Fibroblast of lung (primary cell): ENCODE data around the gene KRT37.

ENCODE experiments used
- EZH2 ChIP-seq: IDR thresholded peaks from 2 replicates; pipeline ENCODE4 v1.5.1; 2012; ENCODE audit warnings: low read length, control low read depth, mild to moderate bottlenecking; ENCODE audit errors: missing control alignments
- TF ChIP-seq, protein P1 (sequence below), 2 donors: IDR thresholded peaks in 1 of 2; conservative IDR thresholded peaks in 1 of 2; 1 replicate in 1 of 2; 2 replicates in 1 of 2; pipeline ENCODE4 v1.5.1; 2011 to 2012; ENCODE audit warnings: low read length in 2 of 2, control low read depth in 1 of 2, inconsistent platforms in 1 of 2, low read depth in 1 of 2, mild to moderate bottlenecking in 1 of 2

DNA sequence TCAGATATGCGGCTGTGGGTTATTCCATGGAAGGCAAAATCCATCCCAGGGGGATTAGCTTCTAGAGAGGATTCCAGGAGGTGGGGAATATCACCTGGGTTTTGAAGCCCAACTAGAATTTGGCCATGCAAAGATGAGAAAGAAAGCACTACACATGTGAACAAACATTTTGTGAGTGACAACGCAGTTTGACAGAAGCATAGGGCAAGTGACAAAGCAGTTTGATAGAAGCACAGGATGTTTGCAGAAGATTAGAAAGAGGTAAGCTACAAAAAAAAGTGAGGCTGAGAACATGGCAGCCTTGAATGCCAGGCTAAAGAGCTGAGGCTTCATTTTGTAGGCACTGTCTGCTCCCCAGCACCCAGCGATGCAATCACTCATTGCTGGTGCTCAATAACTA lies 28.7 kb upstream of the KRT37 start:
- TF ChIP-seq, protein P1, sequence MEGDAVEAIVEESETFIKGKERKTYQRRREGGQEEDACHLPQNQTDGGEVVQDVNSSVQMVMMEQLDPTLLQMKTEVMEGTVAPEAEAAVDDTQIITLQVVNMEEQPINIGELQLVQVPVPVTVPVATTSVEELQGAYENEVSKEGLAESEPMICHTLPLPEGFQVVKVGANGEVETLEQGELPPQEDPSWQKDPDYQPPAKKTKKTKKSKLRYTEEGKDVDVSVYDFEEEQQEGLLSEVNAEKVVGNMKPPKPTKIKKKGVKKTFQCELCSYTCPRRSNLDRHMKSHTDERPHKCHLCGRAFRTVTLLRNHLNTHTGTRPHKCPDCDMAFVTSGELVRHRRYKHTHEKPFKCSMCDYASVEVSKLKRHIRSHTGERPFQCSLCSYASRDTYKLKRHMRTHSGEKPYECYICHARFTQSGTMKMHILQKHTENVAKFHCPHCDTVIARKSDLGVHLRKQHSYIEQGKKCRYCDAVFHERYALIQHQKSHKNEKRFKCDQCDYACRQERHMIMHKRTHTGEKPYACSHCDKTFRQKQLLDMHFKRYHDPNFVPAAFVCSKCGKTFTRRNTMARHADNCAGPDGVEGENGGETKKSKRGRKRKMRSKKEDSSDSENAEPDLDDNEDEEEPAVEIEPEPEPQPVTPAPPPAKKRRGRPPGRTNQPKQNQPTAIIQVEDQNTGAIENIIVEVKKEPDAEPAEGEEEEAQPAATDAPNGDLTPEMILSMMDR (conservative IDR thresholded peaks at IDR 0.05 in 1 of 2, IDR thresholded peaks at IDR 0.05 in 1 of 2; ENCODE audit: low read depth in 1 of 2, low read length in 2 of 2) = no peak
- no peak for TF ChIP-seq EZH2
